Upper lobe of right lung (tissue), 1 donor: Measurements from ENCODE around the gene IGFBP7. TPM values are rescaled to one million over a fixed set of nuclear protein-coding genes. Genes with fewer than 3 reads are reported as not detected.

Experiments
- ATAC-seq: fragments of 200-7000 bp; cut with Tn5 transposase; one replicate; pipeline ENCODE4 v1.9.1; 2020; ENCODE audit warnings: mild to moderate bottlenecking, moderate library complexity
- DNase-seq: peaks from one replicate; pipeline ENCODE4 v3.0.0-alpha.2; 2020
- H3K27ac ChIP-seq: fragments of 200-600 bp; one replicate; pipeline ENCODE4 v1.8.0; 2022
- H3K27me3 ChIP-seq: fragments of 200-600 bp; one replicate; pipeline ENCODE4 v1.8.0; 2022; ENCODE audit warnings: mild to moderate bottlenecking
- H3K36me3 ChIP-seq: fragments of 200-600 bp; one replicate; pipeline ENCODE4 v1.8.0; 2022
- H3K4me1 ChIP-seq: fragments of 200-600 bp; one replicate; pipeline ENCODE4 v1.8.0; 2022
- H3K4me3 ChIP-seq: fragments of 200-600 bp; one replicate; pipeline ENCODE4 v1.8.0; 2022; ENCODE audit warnings: mild to moderate bottlenecking
- H3K9me3 ChIP-seq: fragments of 200-600 bp; one replicate; pipeline ENCODE4 v1.8.0; 2022
- CTCF ChIP-seq: fragments of 200-600 bp; IDR thresholded peaks from one replicate; pipeline ENCODE4 v1.8.0; 2022; ENCODE audit warnings: antibody characterized with exemption
- intact Hi-C: fragments of 100-400 bp; cut with DNase I; formaldehyde crosslinking; loops from one replicate; pipeline ENCODE4 v1.11.0; 2022
- total RNA-seq: library from RNA; stranded (reverse); fragmentation: NEBNext Ultra II Directional; extraction: Animal tissue kit (Norgen Biotek cat#: 25700); gene quantifications from one replicate; pipeline ENCODE4 v1.2.1, GENCODE V29; 2021
- donor health status: DM: no; HTN: yes; CAD: no; lungs with severe emphysema.

The IGFBP7 gene
- total RNA-seq, 1 donor from 2014 or later = 661 TPM

DNA sequence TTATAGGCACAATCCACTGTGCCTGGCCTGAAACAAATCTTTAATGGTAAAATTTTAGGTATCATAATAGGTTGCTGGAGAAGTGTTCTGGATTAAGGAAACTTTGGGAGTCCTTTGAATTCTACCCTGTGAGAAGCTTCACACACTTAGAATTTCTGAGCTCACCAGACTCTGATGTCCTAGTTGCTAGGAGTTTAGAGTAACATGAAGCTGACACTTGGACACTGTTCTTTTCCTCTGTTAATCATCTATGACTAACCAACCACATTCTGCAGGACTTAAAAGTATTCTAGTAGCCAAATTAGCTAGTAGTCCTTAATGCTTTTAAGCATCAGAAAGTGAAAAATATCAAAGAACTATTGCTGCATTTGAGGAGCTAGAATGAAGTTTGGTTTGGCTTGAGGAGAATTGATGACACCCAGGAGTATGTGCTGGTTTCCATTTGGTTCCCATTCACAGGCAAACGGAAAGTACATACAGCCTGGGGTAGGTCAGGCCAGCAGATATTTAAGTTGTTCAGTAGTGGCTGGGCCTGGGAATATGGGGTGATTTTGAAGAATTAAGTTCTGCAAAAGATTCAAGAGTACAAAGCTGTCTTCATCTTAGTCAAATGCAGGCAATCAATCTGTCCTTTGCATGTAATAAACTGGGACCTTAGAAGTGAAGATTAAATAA lies 38.8 kb upstream of the IGFBP7 start:
- H3K9me3 ChIP-seq = no peaks in the 10 kb centered on the region
- H3K4me3 ChIP-seq = no peak overlapping the region
- H3K36me3 ChIP-seq = no peaks in the 10 kb centered on the region
- intact Hi-C loops = no loop called here
- H3K27ac ChIP-seq = no peak overlapping the region
- H3K4me1 ChIP-seq = no peaks in the 10 kb centered on the region
- ATAC-seq (no peak), DNase-seq (no peak)
- no peaks in the 10 kb centered on the region for H3K27me3 ChIP-seq
- no peak for TF ChIP-seq CTCF

GRCh38 chr4:57148177-57148576 lies 38.0 kb upstream of the IGFBP7 start:
- no peaks in the 10 kb centered on the region for H3K9me3 ChIP-seq
- no peak overlapping the region for H3K27ac ChIP-seq
- DNase-seq (no peak), ATAC-seq (no peak)
- no peaks in the 10 kb centered on the region for H3K4me1 ChIP-seq
- no peaks in the 10 kb centered on the region for H3K36me3 ChIP-seq
- intact Hi-C loops = no loop called here
- no peak for TF ChIP-seq CTCF
- H3K27me3 ChIP-seq = no peaks in the 10 kb centered on the region
- H3K4me3 ChIP-seq = no peak overlapping the region

GRCh38 chr4:57147335-57148060 lies 37.3 kb upstream of the IGFBP7 start:
- no peak for DNase-seq
- Histone ChIP-seq H3K27ac (no peak overlapping the region), H3K36me3 (no peaks in the 10 kb centered on the region), H3K4me3 (no peak overlapping the region), H3K4me1 (no peaks in the 10 kb centered on the region), H3K9me3 (no peaks in the 10 kb centered on the region), H3K27me3 (no peaks in the 10 kb centered on the region)
- no peak for TF ChIP-seq CTCF
- peak; percentile 76 for ATAC-seq
- intact Hi-C loops = no loop called here

GRCh38 chr4:57146444-57146843 lies 36.3 kb upstream of the IGFBP7 start:
- no peak overlapping the region for H3K4me3 ChIP-seq
- no peaks in the 10 kb centered on the region for H3K27me3 ChIP-seq
- no peaks in the 10 kb centered on the region for H3K9me3 ChIP-seq
- ATAC-seq (no peak), DNase-seq (no peak)
- H3K27ac ChIP-seq = no peak overlapping the region
- no peak for TF ChIP-seq CTCF
- no peaks in the 10 kb centered on the region for H3K36me3 ChIP-seq
- intact Hi-C loops = no loop called here
- no peaks in the 10 kb centered on the region for H3K4me1 ChIP-seq

- intact Hi-C loops = no loop called here
- no peak for DNase-seq
- no peak for ATAC-seq
- Histone ChIP-seq H3K4me1 (no peaks in the 10 kb centered on the region), H3K9me3 (no peaks in the 10 kb centered on the region), H3K36me3 (no peaks in the 10 kb centered on the region), H3K27me3 (no peaks in the 10 kb centered on the region), H3K4me3 (no peak overlapping the region), H3K27ac (no peak overlapping the region)
- TF ChIP-seq CTCF = no peak
Measured at GRCh38 chr4:57144466-57144865, 34.3 kb upstream of the IGFBP7 start.
